Limb (tissue), 2 donors: ENCODE data around the gene CDC42SE1.

Experiments used
- DNase-seq, 2 donors: peaks; one replicate each; pipeline ENCODE4 v3.0.0-alpha.2; 2016; ENCODE audit errors: extremely low spot score in 2 of 2

The CDC42SE1 gene

DNA sequence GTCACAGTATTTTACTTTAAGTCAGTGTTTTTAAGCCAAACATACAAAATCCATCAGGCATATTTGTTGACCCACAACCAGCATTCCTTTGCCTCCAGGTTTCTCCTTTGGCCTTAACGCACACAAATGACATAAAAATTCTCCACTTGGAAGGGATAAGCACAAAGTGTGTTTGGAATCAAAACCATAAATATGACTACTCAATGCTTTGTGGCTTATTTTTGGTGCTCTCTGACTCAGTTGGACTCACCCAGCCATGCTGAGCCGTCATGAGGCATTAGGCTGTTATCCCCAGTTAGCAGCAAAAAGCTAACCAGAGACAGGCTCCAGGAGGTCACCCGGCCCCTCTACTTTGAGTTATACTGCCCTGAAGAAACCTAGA lies 50.2 kb downstream of the CDC42SE1 start:
- DNase-seq = no peak

DNA sequence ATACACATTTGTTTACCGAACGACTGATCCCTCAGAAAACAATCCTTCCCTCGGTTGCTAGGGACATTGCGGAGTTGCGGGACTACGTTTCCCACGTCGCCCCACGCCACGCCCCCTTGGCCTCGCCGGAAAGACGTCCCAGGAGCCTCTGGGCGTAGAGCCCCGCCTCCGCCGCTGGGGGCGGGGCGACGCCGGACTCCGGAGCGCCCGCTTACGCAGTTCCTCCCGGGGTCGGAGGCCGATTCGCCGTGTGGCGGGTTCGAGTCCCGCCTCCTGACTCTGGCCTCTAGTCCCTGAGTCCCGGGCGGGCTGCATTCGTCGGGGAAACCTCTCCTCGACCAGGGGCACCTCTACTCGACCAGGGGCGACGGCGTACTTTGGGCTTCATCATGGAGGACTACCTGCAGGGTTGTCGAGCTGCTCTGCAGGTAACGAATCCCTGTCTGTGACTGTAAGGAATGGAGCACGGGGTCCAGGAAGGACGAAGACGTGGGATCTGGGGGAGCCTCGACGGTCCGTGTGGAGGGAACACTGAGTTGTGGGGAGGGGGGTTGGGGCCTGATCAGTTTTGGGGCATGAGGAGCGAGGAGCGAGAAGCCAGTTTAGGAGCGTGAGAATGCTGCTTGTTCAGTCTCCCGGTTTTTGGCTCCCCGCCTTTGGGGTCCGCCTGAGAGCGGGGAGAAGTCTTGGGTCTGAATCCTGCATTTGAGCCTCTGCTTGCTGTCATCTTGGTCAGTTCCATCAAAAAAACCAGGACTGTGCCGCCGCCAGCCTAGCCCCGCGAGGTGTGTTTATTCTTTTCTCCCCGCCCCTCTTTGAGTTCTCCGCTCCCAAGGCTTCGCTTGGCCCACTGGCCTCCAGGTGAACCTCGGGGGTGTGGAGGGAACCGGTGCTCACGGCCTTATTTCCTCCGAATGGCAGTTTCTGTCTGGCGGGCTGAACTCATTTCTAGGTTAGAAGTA lies 50.9 kb downstream of the CDC42SE1 start, which contains the start of gene PRUNE1:
Gene PRUNE1 (plus strand): TSS at position 206 of the 962 bp plus-strand sequence. CDS start 184 bp downstream, at position 390.
- DNase-seq = peak; percentile 97

DNA sequence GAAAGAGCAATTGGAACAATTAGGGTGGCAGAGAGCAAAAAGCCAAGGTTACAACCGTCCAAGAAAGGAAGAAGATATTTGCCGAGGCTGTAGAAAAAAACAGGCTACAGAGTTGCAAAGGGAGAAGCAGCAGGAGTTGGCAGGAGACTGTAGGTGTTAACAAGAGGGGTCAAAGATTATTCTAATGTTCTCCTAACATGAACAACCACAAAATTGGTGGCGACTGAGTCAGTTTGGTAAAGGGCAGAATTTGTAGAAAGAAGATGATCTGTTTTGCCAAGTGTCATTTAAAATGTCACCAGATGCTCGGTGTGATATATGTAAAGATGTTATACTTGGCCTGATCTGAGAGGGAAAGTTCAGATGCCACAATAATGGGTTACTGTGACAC lies 51.6 kb downstream of the CDC42SE1 start:
- no peak for DNase-seq

DNA sequence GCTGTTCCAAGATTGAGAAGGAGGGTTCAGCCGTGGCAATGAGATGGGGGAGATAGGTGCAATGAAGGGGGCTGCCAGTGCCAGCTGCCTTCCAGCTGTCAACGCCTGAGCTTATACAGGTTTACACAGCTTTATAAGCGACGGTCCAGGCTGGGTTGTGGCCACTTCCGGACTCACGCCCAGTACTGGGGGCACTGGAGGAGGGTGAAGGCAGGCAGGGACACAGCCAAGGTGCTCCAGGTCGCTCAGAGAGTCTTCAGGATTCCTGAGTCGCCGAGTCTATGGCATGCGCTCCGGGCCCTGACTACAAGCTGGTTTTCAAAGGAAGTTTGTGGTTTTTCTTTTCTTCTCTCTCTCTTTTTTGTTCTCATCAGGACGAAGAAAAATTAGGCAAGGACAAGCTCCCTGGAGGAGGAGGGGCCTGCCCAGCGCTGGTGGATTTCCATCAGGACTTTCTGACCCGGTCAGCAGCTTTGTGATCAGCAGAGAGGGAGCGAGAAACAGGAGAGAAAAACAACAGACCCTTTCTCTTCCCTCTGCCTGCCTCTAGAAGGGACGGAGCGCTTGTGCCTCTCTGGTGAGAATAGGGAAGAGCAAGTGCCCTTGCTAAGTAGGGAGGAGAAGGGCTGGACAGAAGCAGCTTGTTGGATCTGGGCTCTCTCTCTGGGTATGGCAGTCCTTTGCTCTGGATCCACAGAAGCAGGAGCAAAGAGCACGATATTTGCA lies 52.9 kb downstream of the CDC42SE1 start, which contains the start of gene MINDY1:
Gene MINDY1 (minus strand): TSS at position 576 of the 726 bp plus-strand sequence. CDS start 4,285 bp downstream, outside the sequence.
- peak; percentile 75 to 90 for DNase-seq

DNA sequence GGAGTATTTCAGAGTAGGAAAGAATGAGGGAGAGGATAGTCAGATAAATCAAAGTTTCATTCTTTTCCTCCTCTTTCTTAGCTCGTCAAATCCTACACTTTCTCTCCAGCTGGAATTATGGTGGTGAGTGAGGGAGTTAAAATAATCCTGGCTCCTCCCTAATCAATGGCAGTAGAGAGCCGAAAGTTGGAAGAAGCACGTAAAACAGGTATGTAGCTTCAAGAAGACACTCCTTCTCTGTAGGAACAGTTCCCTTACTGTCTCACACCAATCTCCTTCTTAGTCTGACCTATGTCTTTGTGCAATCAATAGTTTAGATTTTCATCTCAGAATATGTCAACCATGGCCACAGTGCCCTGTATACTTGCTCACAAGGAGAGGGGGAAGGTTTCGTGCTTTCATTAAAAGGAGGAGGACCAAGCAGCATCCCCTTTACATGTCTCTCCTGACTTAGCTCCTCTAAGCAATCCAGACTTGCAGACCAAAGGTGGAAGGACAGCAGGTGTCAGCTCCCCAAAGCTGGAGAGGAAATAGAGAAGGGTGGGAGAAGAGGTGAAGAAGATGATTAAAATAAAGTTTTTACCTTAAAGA lies 53.6 kb downstream of the CDC42SE1 start:
- DNase-seq = no peak

DNA sequence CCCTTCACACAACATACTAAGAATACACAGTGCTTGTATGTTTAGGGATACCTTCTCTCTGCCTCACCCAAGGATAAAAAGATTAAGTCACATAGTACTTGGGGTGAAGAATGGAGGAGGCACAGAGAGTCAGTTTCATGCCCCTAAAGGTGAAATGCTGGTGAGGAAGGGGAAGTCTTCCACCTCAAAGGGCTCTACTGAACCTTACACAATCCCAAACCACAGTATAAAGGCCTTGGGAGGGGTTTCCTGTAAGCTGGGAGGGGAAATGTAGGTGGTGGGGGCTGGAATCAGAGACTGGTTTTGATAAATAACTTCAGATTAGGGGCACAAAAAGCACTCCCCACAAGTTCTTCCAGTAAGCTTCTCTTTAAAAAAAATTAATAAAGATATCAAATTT lies 56.2 kb downstream of the CDC42SE1 start:
- DNase-seq = no peak

DNA sequence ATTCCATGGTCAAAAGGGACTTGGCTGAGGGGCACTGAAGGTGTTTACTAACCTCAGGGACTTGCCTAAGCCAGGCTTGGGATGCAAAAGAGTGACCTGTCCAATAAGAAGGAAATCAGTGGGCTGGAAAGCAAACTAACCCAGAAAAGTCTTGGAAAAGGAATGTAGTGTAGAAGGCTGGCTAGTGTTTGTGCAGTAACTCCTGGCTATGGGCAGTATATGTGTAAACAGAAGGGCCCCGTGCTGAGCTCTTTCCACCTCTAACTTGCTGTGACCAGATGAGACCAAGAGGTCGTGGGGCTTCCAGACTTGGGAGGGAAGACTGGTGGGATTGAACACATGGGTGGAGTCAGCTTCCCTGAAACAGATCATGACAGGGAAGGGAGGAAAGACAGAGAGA lies 56.8 kb downstream of the CDC42SE1 start:
- DNase-seq = no peak

DNA sequence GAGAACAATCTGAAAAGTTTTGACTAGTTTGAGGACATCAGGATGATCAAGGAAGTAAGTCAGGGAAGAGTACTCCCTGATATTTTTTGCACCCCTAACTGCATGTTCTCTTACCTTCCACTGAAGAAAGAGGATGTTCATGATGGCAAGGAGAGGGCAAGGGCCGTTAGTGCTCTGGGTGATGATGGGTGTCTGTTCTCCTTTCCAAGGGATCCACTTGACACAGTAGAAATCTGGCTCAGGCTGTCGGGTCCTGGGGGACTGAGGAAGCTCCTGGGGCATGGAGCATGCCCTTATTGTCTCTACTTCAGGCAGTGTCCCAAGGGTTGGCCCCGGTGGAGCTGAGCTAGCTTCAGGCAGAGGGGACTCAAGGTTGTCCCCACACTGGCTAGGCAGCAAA lies 57.4 kb downstream of the CDC42SE1 start:
- no peak for DNase-seq

DNA sequence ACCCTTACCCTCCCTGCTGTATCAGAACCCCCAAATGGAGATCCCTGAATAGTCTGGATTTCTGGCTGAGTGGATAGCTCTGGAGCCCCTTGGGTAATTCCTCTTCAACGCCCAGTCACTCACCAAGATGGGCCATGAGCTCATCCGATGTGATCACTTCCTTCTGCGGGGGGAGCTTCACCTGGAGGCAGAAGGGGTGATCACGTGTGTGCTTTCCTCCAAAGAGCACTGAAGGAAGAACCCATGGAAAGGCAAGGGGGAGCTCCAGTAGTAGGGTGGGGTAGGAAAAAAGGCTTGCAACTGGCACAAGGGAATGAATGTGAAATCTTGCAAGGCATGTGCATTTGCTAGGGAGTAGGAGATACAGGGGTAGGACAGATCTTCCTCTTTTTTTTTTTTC lies 57.8 kb downstream of the CDC42SE1 start:
- no peak for DNase-seq
